ENCODE data around the gene CAPN3.

The CAPN3 gene

GRCh38 chr15:42343596-42344232 lies 15.6 kb upstream of the CAPN3 start:
- no peak overlapping the region for H3K4me3 ChIP-seq (ENCODE audit: low read depth, low read length)
- TF ChIP-seq CTCF (IDR thresholded peaks at IDR 0.05; ENCODE audit: low read depth, low read length, missing control alignments): no peak
- DNase-seq (ENCODE audit: low read depth): no peak

- no peak for TF ChIP-seq CTCF (IDR thresholded peaks at IDR 0.05; ENCODE audit: low read depth, low read length, missing control alignments)
- no peak for DNase-seq (ENCODE audit: low read depth)
- H3K4me3 ChIP-seq (ENCODE audit: low read depth, low read length): no peak overlapping the region
Measured at GRCh38 chr15:42344763-42345162, 14.5 kb upstream of the CAPN3 start.

GRCh38 chr15:42345504-42345903 lies 13.8 kb upstream of the CAPN3 start:
- H3K4me3 ChIP-seq (ENCODE audit: low read depth, low read length): no peak overlapping the region
- TF ChIP-seq CTCF (IDR thresholded peaks at IDR 0.05; ENCODE audit: low read depth, low read length, missing control alignments): no peak
- DNase-seq (ENCODE audit: low read depth): no peak

GRCh38 chr15:42348083-42348482 lies 11.2 kb upstream of the CAPN3 start:
- DNase-seq (ENCODE audit: low read depth): no peak
- no peak for TF ChIP-seq CTCF (IDR thresholded peaks at IDR 0.05; ENCODE audit: low read depth, low read length, missing control alignments)

GRCh38 chr15:42349186-42349585 lies 10.1 kb upstream of the CAPN3 start:
- no peak for TF ChIP-seq CTCF (IDR thresholded peaks at IDR 0.05; ENCODE audit: low read depth, low read length, missing control alignments)
- H3K4me3 ChIP-seq (ENCODE audit: low read depth, low read length): no peak overlapping the region
- DNase-seq (ENCODE audit: low read depth): no peak

More at GRCh38 chr15:42348083-42348482, 11.2 kb upstream of the CAPN3 start:
- no peak overlapping the region for H3K4me3 ChIP-seq (ENCODE audit: low read depth, low read length)

- no peak for DNase-seq (ENCODE audit: low read depth)
- TF ChIP-seq CTCF (IDR thresholded peaks at IDR 0.05; ENCODE audit: low read depth, low read length, missing control alignments): no peak
- no peak overlapping the region for H3K4me3 ChIP-seq (ENCODE audit: low read depth, low read length)
Measured at GRCh38 chr15:42352401-42352800, 6.9 kb upstream of the CAPN3 start.

GRCh38 chr15:42353061-42353460 lies 6.2 kb upstream of the CAPN3 start:
- H3K4me3 ChIP-seq (ENCODE audit: low read depth, low read length): no peak overlapping the region
- DNase-seq (ENCODE audit: low read depth): no peak
- no peak for TF ChIP-seq CTCF (IDR thresholded peaks at IDR 0.05; ENCODE audit: low read depth, low read length, missing control alignments)

All from GM12864 (cell line).